Fibroblast of lung (primary cell): ENCODE measurements around the gene JARID2.

Source experiments
- CTCF ChIP-seq, 2 donors: IDR thresholded peaks in 1 of 2; conservative IDR thresholded peaks in 1 of 2; 1 replicate in 1 of 2; 2 replicates in 1 of 2; pipeline ENCODE4 v1.5.1; 2011 to 2012; ENCODE audit warnings: low read length in 2 of 2, control low read depth in 1 of 2, inconsistent platforms in 1 of 2, low read depth in 1 of 2, mild to moderate bottlenecking in 1 of 2
- EZH2 ChIP-seq: IDR thresholded peaks from 2 replicates; pipeline ENCODE4 v1.5.1; 2012; ENCODE audit warnings: low read length, control low read depth, mild to moderate bottlenecking; ENCODE audit errors: missing control alignments

- TF ChIP-seq CTCF (conservative IDR thresholded peaks at IDR 0.05 in 1 of 2, IDR thresholded peaks at IDR 0.05 in 1 of 2; ENCODE audit: low read depth in 1 of 2, low read length in 2 of 2) = no peak
- no peak for TF ChIP-seq EZH2
Measured at GRCh38 chr6:15344192-15344519, 98.3 kb downstream of the JARID2 start.
